ENCODE measurements around the gene CELSR1. TPM values are rescaled to one million over a fixed set of nuclear protein-coding genes. Genes with fewer than 3 reads are reported as not detected.

Gene CELSR1
- total RNA-seq, 1 experiment from 2014 or later, result 19.6 TPM

DNA sequence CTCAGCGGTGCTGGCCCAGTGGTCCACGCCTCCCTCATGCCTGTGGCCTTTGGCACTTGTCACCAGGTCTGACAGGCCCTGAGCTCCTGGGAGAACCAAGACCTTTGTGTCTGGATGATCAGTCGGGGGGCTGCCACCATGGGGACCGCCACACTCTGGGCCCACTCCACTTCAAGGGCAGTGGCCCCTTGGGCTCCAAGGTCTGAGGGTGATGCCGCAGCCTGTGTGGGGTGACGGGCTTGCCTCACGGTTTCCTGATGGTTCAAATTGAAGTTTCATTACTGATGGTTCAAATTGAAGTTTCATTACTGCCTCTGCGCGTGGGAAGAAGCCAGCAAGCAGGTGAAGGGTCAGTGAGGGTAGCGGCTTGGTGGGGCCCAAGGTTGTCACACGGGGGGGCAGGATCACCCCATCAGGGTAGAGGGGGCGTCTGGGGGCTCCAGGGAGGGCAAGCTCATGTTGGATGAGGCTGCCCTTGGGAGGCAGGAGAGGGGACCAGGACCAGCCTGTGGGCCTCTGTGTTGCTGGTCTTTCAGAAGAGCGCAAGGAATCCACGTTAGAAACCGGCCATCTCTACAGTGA, 174.4 kb downstream of the CELSR1 start:
- intact Hi-C loops (cut with micrococcal nuclease), result no loop called here
- H3K27ac ChIP-seq (ENCODE audit: low read depth, low read length), result no peak overlapping the region
- H4K20me1 ChIP-seq (ENCODE audit: insufficient read depth), result no peaks in the 10 kb centered on the region
- POLR2A ChIA-PET, result no interaction called here
- H3K9me2 ChIP-seq (ENCODE audit: insufficient read depth), result no peaks in the 10 kb centered on the region
- H3K36me3 ChIP-seq (ENCODE audit: control insufficient read depth in 1 of 2, insufficient read depth in 2 of 2, low read length in 2 of 2), result no peaks in the 10 kb centered on the region; a peak in 1 of 4 replicates
- no peak overlapping the region for H2AFZ ChIP-seq (ENCODE audit: low read depth, low read length, poor library complexity, severe bottlenecking)
- H3K9me3 ChIP-seq (ENCODE audit: control insufficient read depth in 1 of 2, insufficient read depth in 1 of 2, low read depth in 1 of 2, low read length in 2 of 2), result no peaks in the 10 kb centered on the region
- no peaks in the 10 kb centered on the region for H3K27me3 ChIP-seq (ENCODE audit: insufficient read depth, low read length)
- TF ChIP-seq, protein P1, sequence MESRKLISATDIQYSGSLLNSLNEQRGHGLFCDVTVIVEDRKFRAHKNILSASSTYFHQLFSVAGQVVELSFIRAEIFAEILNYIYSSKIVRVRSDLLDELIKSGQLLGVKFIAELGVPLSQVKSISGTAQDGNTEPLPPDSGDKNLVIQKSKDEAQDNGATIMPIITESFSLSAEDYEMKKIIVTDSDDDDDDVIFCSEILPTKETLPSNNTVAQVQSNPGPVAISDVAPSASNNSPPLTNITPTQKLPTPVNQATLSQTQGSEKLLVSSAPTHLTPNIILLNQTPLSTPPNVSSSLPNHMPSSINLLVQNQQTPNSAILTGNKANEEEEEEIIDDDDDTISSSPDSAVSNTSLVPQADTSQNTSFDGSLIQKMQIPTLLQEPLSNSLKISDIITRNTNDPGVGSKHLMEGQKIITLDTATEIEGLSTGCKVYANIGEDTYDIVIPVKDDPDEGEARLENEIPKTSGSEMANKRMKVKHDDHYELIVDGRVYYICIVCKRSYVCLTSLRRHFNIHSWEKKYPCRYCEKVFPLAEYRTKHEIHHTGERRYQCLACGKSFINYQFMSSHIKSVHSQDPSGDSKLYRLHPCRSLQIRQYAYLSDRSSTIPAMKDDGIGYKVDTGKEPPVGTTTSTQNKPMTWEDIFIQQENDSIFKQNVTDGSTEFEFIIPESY (IDR thresholded peaks at IDR 0.05; ENCODE audit: extremely low read depth, insufficient replicate concordance, low read length), result no peak
- no peak for TF ChIP-seq ELF1 (IDR thresholded peaks at IDR 0.05; ENCODE audit: borderline replicate concordance, low read depth)
- no peak for TF ChIP-seq ZFX (IDR thresholded peaks at IDR 0.05)
- TF ChIP-seq EZH2phosphoT487 (IDR thresholded peaks at IDR 0.05; ENCODE audit: borderline replicate concordance), result no peak
- TF ChIP-seq, protein P2, sequence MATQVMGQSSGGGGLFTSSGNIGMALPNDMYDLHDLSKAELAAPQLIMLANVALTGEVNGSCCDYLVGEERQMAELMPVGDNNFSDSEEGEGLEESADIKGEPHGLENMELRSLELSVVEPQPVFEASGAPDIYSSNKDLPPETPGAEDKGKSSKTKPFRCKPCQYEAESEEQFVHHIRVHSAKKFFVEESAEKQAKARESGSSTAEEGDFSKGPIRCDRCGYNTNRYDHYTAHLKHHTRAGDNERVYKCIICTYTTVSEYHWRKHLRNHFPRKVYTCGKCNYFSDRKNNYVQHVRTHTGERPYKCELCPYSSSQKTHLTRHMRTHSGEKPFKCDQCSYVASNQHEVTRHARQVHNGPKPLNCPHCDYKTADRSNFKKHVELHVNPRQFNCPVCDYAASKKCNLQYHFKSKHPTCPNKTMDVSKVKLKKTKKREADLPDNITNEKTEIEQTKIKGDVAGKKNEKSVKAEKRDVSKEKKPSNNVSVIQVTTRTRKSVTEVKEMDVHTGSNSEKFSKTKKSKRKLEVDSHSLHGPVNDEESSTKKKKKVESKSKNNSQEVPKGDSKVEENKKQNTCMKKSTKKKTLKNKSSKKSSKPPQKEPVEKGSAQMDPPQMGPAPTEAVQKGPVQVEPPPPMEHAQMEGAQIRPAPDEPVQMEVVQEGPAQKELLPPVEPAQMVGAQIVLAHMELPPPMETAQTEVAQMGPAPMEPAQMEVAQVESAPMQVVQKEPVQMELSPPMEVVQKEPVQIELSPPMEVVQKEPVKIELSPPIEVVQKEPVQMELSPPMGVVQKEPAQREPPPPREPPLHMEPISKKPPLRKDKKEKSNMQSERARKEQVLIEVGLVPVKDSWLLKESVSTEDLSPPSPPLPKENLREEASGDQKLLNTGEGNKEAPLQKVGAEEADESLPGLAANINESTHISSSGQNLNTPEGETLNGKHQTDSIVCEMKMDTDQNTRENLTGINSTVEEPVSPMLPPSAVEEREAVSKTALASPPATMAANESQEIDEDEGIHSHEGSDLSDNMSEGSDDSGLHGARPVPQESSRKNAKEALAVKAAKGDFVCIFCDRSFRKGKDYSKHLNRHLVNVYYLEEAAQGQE (IDR thresholded peaks at IDR 0.05; ENCODE audit: low read depth), result no peak
- TF ChIP-seq JUND (IDR thresholded peaks at IDR 0.05), result no peak
- TF ChIP-seq, protein P3, sequence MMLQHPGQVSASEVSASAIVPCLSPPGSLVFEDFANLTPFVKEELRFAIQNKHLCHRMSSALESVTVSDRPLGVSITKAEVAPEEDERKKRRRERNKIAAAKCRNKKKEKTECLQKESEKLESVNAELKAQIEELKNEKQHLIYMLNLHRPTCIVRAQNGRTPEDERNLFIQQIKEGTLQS (IDR thresholded peaks at IDR 0.05), result no peak
- TF ChIP-seq TCF7L2 (IDR thresholded peaks at IDR 0.05; ENCODE audit: borderline replicate concordance, extremely low read depth, insufficient read depth, insufficient read length), result no peak
- no peak for TF ChIP-seq CEBPB (IDR thresholded peaks at IDR 0.05; ENCODE audit: low read depth)
- TF ChIP-seq, protein P4, sequence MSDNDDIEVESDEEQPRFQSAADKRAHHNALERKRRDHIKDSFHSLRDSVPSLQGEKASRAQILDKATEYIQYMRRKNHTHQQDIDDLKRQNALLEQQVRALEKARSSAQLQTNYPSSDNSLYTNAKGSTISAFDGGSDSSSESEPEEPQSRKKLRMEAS (IDR thresholded peaks at IDR 0.05), result no peak
- no peak for TF ChIP-seq EGR1 (IDR thresholded peaks at IDR 0.05; ENCODE audit: low read depth)
- no peak for TF ChIP-seq POLR2A (IDR thresholded peaks at IDR 0.05; ENCODE audit: borderline replicate concordance, extremely low read depth, insufficient read depth, insufficient read length)
- TF ChIP-seq POLR2AphosphoS5 (IDR thresholded peaks at IDR 0.05; ENCODE audit: low read depth, low read length), result no peak
- TF ChIP-seq, protein P5, sequence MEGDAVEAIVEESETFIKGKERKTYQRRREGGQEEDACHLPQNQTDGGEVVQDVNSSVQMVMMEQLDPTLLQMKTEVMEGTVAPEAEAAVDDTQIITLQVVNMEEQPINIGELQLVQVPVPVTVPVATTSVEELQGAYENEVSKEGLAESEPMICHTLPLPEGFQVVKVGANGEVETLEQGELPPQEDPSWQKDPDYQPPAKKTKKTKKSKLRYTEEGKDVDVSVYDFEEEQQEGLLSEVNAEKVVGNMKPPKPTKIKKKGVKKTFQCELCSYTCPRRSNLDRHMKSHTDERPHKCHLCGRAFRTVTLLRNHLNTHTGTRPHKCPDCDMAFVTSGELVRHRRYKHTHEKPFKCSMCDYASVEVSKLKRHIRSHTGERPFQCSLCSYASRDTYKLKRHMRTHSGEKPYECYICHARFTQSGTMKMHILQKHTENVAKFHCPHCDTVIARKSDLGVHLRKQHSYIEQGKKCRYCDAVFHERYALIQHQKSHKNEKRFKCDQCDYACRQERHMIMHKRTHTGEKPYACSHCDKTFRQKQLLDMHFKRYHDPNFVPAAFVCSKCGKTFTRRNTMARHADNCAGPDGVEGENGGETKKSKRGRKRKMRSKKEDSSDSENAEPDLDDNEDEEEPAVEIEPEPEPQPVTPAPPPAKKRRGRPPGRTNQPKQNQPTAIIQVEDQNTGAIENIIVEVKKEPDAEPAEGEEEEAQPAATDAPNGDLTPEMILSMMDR (IDR thresholded peaks at IDR 0.05 in 2 of 3, conservative IDR thresholded peaks at IDR 0.05 in 1 of 3; ENCODE audit: borderline replicate concordance in 1 of 3, insufficient read depth in 1 of 3, low read depth in 2 of 3, low read length in 2 of 3), result no peak
- no peak for TF ChIP-seq ZNF274 (IDR thresholded peaks at IDR 0.05; ENCODE audit: low read depth, low read length)
- DNase-seq (ENCODE audit: low read depth, low spot score) (no peak), ATAC-seq (no peak)
- no peak overlapping the region for H3K4me2 ChIP-seq (ENCODE audit: low read length)
- RAD21 ChIA-PET (ENCODE audit: low non-redundant PET in 1 of 2, low total read pairs in 2 of 2, uncharacterized antibody in 2 of 2, unreplicated experiment in 2 of 2), result interaction anchor here in 1 of 2 experiments (0.7 kb wide), 1 partner anchor 163 kb away, joined by 3 read pairs; no protein-coding TSS in a partner anchor
- no peaks in the 10 kb centered on the region for H3K79me2 ChIP-seq (ENCODE audit: insufficient read depth, low read length)
- BruUV-seq (replicated peaks), result no TSS peak
- CTCF ChIA-PET, result no interaction called here
- H3K4me3 ChIP-seq (replicated peaks in 1 of 2; ENCODE audit: low read depth in 1 of 2, low read length in 2 of 2), result no peak overlapping the region
- no peak overlapping the region for H3K9ac ChIP-seq (ENCODE audit: low read length)
- peaks cover 0 to 8% of the 10 kb centered on the region in 2 experiments; a peak in 2 of 4 replicates for H3K4me1 ChIP-seq (ENCODE audit: control insufficient read depth in 1 of 2, insufficient read depth in 2 of 2, low read length in 2 of 2)
